Mesenchymal stem cell (in vitro differentiated cells and primary cell): ENCODE results near the gene NEK4.
A peak's percentile ranks its signal among the peaks of the same experiment; 100 is the strongest.

Experiments used
- DNase-seq: peaks from one replicate; pipeline ENCODE4 v3.0.0-alpha.2; 2013
- H2AFZ ChIP-seq: one replicate; pipeline ENCODE4 v1.6.1; 2013; ENCODE audit warnings: low read depth, mild to moderate bottlenecking, control low read depth, inconsistent platforms, low read length, moderate library complexity
- H2AK5ac ChIP-seq: 2 replicates; pipeline ENCODE4 v1.6.1; 2013; ENCODE audit warnings: low read length, moderate library complexity, mild to moderate bottlenecking, inconsistent platforms; ENCODE audit not compliant: severe bottlenecking
- H2BK120ac ChIP-seq: one replicate; pipeline ENCODE4 v1.6.1; 2013; ENCODE audit warnings: low read depth, mild to moderate bottlenecking, inconsistent platforms, low read length, moderate library complexity
- H2BK12ac ChIP-seq, 2 experiments: one replicate each; pipeline ENCODE4 v1.6.1; 2013; ENCODE audit warnings: inconsistent platforms in 2 of 2, low read length in 2 of 2, mild to moderate bottlenecking in 2 of 2, moderate library complexity in 2 of 2, control low read depth in 1 of 2
- H2BK15ac ChIP-seq: one replicate; pipeline ENCODE4 v1.6.1; 2013; ENCODE audit warnings: mild to moderate bottlenecking, low read depth, inconsistent platforms; ENCODE audit not compliant: poor library complexity, severe bottlenecking
- H2BK5ac ChIP-seq: 2 replicates; pipeline ENCODE4 v1.6.1; 2013; ENCODE audit warnings: low read depth, mild to moderate bottlenecking, low read length, control low read depth, inconsistent platforms; ENCODE audit not compliant: poor library complexity, severe bottlenecking
- H3K14ac ChIP-seq, 2 experiments: one replicate each; pipeline ENCODE4 v1.6.1; 2013; ENCODE audit warnings: inconsistent platforms in 2 of 2, low read length in 2 of 2, control low read depth in 1 of 2, mild to moderate bottlenecking in 1 of 2, moderate library complexity in 1 of 2
- H3K18ac ChIP-seq, 2 experiments: one replicate each; pipeline ENCODE4 v1.6.1; 2013; ENCODE audit warnings: inconsistent platforms in 2 of 2, low read length in 2 of 2, control low read depth in 1 of 2, low read depth in 1 of 2, mild to moderate bottlenecking in 1 of 2
- H3K23ac ChIP-seq, 2 experiments: one replicate each; pipeline ENCODE4 v1.6.1; 2013; ENCODE audit warnings: inconsistent platforms in 2 of 2, low read length in 2 of 2, mild to moderate bottlenecking in 2 of 2, moderate library complexity in 2 of 2, control low read depth in 1 of 2
- H3K27ac ChIP-seq: 2 replicates; pipeline ENCODE4 v1.5.1; 2013; ENCODE audit warnings: mild to moderate bottlenecking, moderate library complexity, low read length, control low read depth, inconsistent platforms; ENCODE audit not compliant: poor library complexity, severe bottlenecking
- H3K27me3 ChIP-seq, 2 experiments: 2 replicates each; pipeline versions ENCODE4 v1.6.1 to v1.7.0; 2013; ENCODE audit warnings: low read length in 2 of 2, mild to moderate bottlenecking in 2 of 2, moderate library complexity in 2 of 2, control low read depth in 1 of 2, inconsistent platforms in 1 of 2; ENCODE audit not compliant: control insufficient read depth in 1 of 2, insufficient read depth in 1 of 2
- H3K36me3 ChIP-seq, 2 experiments: 2 replicates each; pipeline versions ENCODE4 v1.6.1 to v1.7.0; 2013; ENCODE audit warnings: low read length in 2 of 2, control low read depth in 1 of 2, inconsistent platforms in 1 of 2, low read depth in 1 of 2, mild to moderate bottlenecking in 1 of 2; ENCODE audit not compliant: insufficient read depth in 2 of 2, control insufficient read depth in 1 of 2
- H3K4ac ChIP-seq, 2 experiments: one replicate each; pipeline ENCODE4 v1.6.1; 2013; ENCODE audit warnings: inconsistent platforms in 2 of 2, low read length in 2 of 2, mild to moderate bottlenecking in 2 of 2, moderate library complexity in 2 of 2, control low read depth in 1 of 2, low read depth in 1 of 2
- H3K4me1 ChIP-seq: 2 replicates; pipeline ENCODE4 v1.6.1; 2013; ENCODE audit warnings: low read depth, low read length, control low read depth; ENCODE audit not compliant: control insufficient read depth, insufficient read depth
- H3K4me2 ChIP-seq: 2 replicates; pipeline ENCODE4 v1.6.1; 2013; ENCODE audit warnings: low read length, mild to moderate bottlenecking, inconsistent platforms; ENCODE audit not compliant: poor library complexity, severe bottlenecking
- H3K4me3 ChIP-seq, 2 experiments: 2 replicates each; pipeline versions ENCODE4 v1.5.1 to v1.7.0; 2013; ENCODE audit warnings: low read length in 2 of 2, mild to moderate bottlenecking in 2 of 2, control low read depth in 1 of 2, low read depth in 1 of 2; ENCODE audit not compliant: insufficient read depth in 1 of 2
- H3K79me1 ChIP-seq: replicated peaks from 2 replicates; pipeline ENCODE4 v1.6.1; 2013; ENCODE audit warnings: mild to moderate bottlenecking, control low read depth, low read length, inconsistent platforms; ENCODE audit not compliant: poor library complexity, severe bottlenecking
- H3K9ac ChIP-seq: 2 replicates; pipeline ENCODE4 v1.7.0; 2013; ENCODE audit warnings: mild to moderate bottlenecking, low read length, moderate library complexity
- H3K9me3 ChIP-seq: 2 replicates; pipeline ENCODE4 v1.7.0; 2013; ENCODE audit warnings: mild to moderate bottlenecking, low read length; ENCODE audit not compliant: control insufficient read depth
- H4K8ac ChIP-seq: one replicate; pipeline ENCODE4 v1.6.1; 2013; ENCODE audit warnings: inconsistent platforms, mild to moderate bottlenecking, low read length, moderate library complexity
- H4K91ac ChIP-seq: one replicate; pipeline ENCODE4 v1.6.1; 2013; ENCODE audit warnings: mild to moderate bottlenecking, low read length, inconsistent platforms
- WGBS: methylation state at CpG from one replicate; pipeline ENCODE4 v1.1.7; 2013; ENCODE audit warnings: mixed read lengths; 5-methylcytosine and 5-hydroxymethylcytosine counted together

The NEK4 gene

DNA sequence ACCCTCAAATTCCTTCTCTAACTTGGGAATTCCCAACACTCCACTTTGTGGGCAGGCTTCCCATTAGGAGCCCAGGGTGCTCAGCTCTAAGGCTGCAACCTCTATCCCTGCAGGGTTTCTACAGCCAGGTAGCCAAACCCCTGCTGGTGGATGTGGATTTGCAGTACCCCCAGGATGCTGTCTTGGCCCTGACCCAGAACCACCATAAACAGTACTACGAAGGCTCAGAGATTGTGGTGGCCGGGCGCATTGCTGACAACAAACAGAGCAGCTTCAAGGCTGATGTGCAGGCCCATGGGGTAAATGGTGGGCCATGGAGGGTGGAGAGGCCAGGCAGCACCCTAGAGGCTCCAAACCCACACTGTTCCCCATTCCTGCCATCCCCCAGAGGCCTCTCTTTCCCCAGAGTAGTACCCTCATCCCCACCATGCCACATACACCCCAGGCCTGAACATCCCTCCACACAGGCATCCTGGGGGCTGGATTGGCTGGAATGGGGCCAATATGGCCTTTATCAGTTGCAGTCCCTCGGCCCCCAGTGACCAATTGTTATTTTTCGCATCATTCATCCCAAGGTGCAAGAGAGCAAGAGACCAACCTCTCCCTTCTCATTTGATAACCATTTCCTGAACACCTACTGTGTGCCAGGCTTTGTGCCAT is 14.3 kb upstream of the NEK4 start:
- Histone ChIP-seq H2AK5ac (no peak overlapping the region), H3K4me3 (no peak overlapping the region), H3K36me3 (no peaks in the 10 kb centered on the region), H4K91ac (no peak overlapping the region), H2BK15ac (no peak overlapping the region), H3K27ac (no peak overlapping the region), H2BK120ac (no peak overlapping the region), H3K14ac (no peak overlapping the region), H3K9ac (no peak overlapping the region), H2BK5ac (peak overlapping the region; percentile 32), H3K27me3 (peaks cover 44 to 73% of the 10 kb centered on the region in 2 experiments), H2BK12ac (no peak overlapping the region), H2AFZ (no peak overlapping the region), H3K4me2 (no peak overlapping the region), H3K4me1 (no peaks in the 10 kb centered on the region), H3K9me3 (no peaks in the 10 kb centered on the region), H3K23ac (no peak overlapping the region), H3K18ac (no peak overlapping the region), H4K8ac (no peak overlapping the region), H3K4ac (no peak overlapping the region), H3K79me1 (no peaks in the 10 kb centered on the region)
- 83% methylated on average over 3 of the region's 5 CpGs for WGBS
- DNase-seq = no peak

DNA sequence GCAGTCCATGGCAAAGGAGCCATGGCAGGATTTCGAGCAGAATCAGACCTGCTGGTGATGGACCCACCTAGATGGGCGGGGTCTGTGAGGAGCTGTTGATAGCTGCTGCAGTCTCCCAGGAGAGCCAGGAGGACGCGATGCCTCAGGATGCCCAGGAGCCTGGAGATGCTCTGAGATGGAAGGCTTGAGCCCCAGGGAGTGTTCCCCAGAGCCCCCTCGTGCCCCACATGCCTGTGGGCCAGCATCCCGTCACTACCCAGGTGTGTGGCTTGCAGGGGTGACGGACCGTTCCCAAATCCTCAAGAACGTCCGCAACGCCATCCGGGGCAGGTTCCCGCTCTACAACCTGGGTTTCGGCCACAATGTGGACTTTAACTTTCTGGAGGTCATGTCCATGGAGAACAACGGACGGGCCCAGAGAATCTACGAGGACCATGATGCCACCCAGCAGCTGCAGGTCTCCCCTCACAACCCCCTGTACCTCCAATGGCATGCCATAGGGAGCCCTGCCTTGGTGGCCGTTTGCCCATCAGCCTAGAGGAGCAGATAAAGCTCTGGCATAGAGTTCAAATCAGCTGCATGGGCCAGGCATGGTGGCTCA is 13.4 kb upstream of the NEK4 start:
- Histone ChIP-seq H3K79me1 (no peaks in the 10 kb centered on the region), H3K23ac (no peak overlapping the region), H3K9me3 (no peaks in the 10 kb centered on the region), H3K4me1 (no peaks in the 10 kb centered on the region), H2BK5ac (no peak overlapping the region), H3K27ac (no peak overlapping the region), H2BK120ac (no peak overlapping the region), H4K8ac (no peak overlapping the region), H3K18ac (no peak overlapping the region), H4K91ac (no peak overlapping the region), H3K14ac (no peak overlapping the region), H3K36me3 (no peaks in the 10 kb centered on the region), H3K27me3 (peaks cover 53 to 72% of the 10 kb centered on the region in 2 experiments), H2BK15ac (no peak overlapping the region), H3K4me2 (no peak overlapping the region), H2BK12ac (no peak overlapping the region), H3K4ac (no peak overlapping the region), H2AFZ (no peak overlapping the region), H2AK5ac (no peak overlapping the region), H3K9ac (no peak overlapping the region), H3K4me3 (no peak overlapping the region)
- DNase-seq = no peak
- 81% methylated on average over 18 of the region's 18 CpGs for WGBS

DNA sequence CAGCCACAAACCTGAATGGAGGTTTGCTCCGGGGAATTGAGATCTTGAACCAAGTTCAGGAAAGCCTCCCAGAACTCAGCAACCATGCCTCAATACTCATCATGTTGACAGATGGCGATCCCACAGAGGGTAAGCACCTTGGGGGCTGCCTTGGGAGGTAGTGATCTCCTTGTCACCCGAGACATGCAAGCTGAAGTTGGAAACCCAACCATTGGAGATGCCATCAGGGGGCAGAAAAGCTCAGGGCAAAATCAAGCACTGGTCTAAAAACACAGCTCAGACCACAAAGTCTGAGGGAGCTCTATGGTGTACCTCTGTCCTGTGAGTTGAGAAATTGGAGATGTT is 12.4 kb upstream of the NEK4 start:
- Histone ChIP-seq H3K79me1 (no peaks in the 10 kb centered on the region), H3K4me3 (no peak overlapping the region), H2BK120ac (no peak overlapping the region), H2AFZ (no peak overlapping the region), H2BK15ac (no peak overlapping the region), H3K36me3 (no peaks in the 10 kb centered on the region), H2BK5ac (no peak overlapping the region), H3K18ac (no peak overlapping the region), H2BK12ac (no peak overlapping the region), H3K9ac (no peak overlapping the region), H3K27ac (no peak overlapping the region), H4K91ac (no peak overlapping the region), H3K4ac (no peak overlapping the region), H3K4me1 (no peaks in the 10 kb centered on the region), H3K27me3 (peaks cover 63 to 75% of the 10 kb centered on the region in 2 experiments), H3K9me3 (no peaks in the 10 kb centered on the region), H3K4me2 (no peak overlapping the region), H4K8ac (no peak overlapping the region), H3K14ac (no peak overlapping the region), H3K23ac (no peak overlapping the region), H2AK5ac (no peak overlapping the region)
- WGBS = 83% methylated on average over 3 of the region's 3 CpGs
- DNase-seq = no peak

DNA sequence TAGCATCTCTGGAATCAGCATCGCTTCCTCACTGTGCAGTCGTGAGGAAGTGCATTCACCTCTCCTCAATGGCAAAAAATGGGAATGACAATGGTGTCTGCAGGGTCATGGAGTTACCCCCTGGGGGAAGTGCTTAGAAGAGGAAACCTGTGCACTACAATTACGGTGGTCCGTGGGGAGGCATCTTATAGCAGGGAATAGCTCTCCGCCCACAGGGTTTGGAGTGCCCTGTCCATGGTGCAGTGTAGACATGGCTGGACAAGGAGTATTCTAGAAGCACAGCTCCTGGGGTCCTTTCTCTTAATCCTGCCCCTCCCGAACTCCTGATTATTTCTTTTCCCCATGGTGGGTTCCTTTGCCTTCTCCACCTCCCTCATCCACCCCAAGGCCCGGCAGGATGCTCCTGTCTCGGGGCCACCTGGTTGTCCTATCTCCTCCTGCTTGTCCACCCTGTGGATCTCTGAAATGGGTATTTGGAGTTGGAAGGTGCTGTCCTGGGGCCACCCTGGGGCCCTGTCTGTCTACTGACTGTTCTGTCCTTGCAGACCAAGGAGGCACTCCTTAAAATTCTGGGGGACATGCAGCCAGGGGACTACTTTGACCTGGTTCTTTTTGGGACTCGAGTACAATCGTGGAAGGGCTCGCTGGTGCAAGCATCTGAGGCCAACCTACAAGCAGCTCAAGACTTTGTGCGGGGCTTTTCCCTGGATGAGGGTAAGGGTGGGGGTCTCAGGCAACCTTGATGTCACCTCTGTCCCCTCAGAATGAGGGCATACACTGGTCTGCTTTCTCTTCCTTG is 11.9 kb upstream of the NEK4 start:
- Histone ChIP-seq H3K9me3 (no peaks in the 10 kb centered on the region), H3K4me3 (no peak overlapping the region), H3K4me1 (no peaks in the 10 kb centered on the region), H3K36me3 (no peaks in the 10 kb centered on the region), H4K8ac (no peak overlapping the region), H3K18ac (no peak overlapping the region), H3K4me2 (no peak overlapping the region), H2AK5ac (no peak overlapping the region), H4K91ac (no peak overlapping the region), H3K23ac (no peak overlapping the region), H2BK12ac (no peak overlapping the region), H2BK5ac (no peak overlapping the region), H2AFZ (no peak overlapping the region), H2BK15ac (no peak overlapping the region), H2BK120ac (no peak overlapping the region), H3K14ac (no peak overlapping the region), H3K27ac (no peak overlapping the region), H3K27me3 (peaks cover 64 to 74% of the 10 kb centered on the region in 2 experiments), H3K4ac (no peak overlapping the region), H3K79me1 (no peaks in the 10 kb centered on the region), H3K9ac (no peak overlapping the region)
- WGBS = 71% methylated on average over 11 of the region's 12 CpGs
- DNase-seq = no peak
